H9 (cell line): Measurements from ENCODE around the gene CACNB3. TPM values are rescaled to one million over a fixed set of nuclear protein-coding genes. Genes with fewer than 3 reads are reported as not detected.
A peak's percentile ranks its signal among the peaks of the same experiment; 100 is the strongest.

ENCODE experiments used
- DNase-seq: peaks from one replicate; pipeline ENCODE4 v3.0.0-alpha.2; 2017
- H2AFZ ChIP-seq: one replicate; pipeline ENCODE4 v1.6.1; 2013; ENCODE audit warnings: mild to moderate bottlenecking, low read length, control low read depth, moderate library complexity
- H2AK5ac ChIP-seq: 2 replicates; pipeline ENCODE4 v1.6.1; 2013; ENCODE audit warnings: low read length, control low read depth, mixed read lengths; ENCODE audit not compliant: insufficient read length
- H2BK120ac ChIP-seq: one replicate; pipeline ENCODE4 v1.6.1; 2013; ENCODE audit warnings: low read depth, mild to moderate bottlenecking, low read length, control low read depth, inconsistent platforms; ENCODE audit not compliant: poor library complexity, severe bottlenecking
- H2BK12ac ChIP-seq: 2 replicates; pipeline ENCODE4 v1.6.1; 2013; ENCODE audit warnings: low read length, control low read depth, mixed read lengths, low read depth; ENCODE audit not compliant: insufficient read length
- H2BK15ac ChIP-seq: 2 replicates; pipeline ENCODE4 v1.6.1; 2013; ENCODE audit warnings: low read depth, low read length, control low read depth
- H2BK20ac ChIP-seq: one replicate; pipeline ENCODE4 v1.6.1; 2013; ENCODE audit warnings: low read depth, mild to moderate bottlenecking, low read length, control low read depth, inconsistent platforms; ENCODE audit not compliant: poor library complexity, severe bottlenecking
- H2BK5ac ChIP-seq: 2 replicates; pipeline ENCODE4 v1.6.1; 2013; ENCODE audit warnings: low read length, control low read depth, mixed read lengths; ENCODE audit not compliant: insufficient read length
- H3K14ac ChIP-seq: 2 replicates; pipeline ENCODE4 v1.6.1; 2013; ENCODE audit warnings: low read length, control low read depth; ENCODE audit not compliant: insufficient read depth
- H3K18ac ChIP-seq: 2 replicates; pipeline ENCODE4 v1.6.1; 2013; ENCODE audit warnings: low read depth, mild to moderate bottlenecking, mixed read lengths, low read length, control low read depth; ENCODE audit not compliant: insufficient read length
- H3K23ac ChIP-seq: 2 replicates; pipeline ENCODE4 v1.6.1; 2013; ENCODE audit warnings: low read length, control low read depth, mixed read lengths, low read depth; ENCODE audit not compliant: insufficient read length
- H3K23me2 ChIP-seq: 2 replicates; pipeline ENCODE4 v1.6.1; 2013; ENCODE audit warnings: low read depth, mild to moderate bottlenecking, mixed read lengths, low read length, control low read depth; ENCODE audit not compliant: insufficient read length, poor library complexity, severe bottlenecking
- H3K27ac ChIP-seq: 2 replicates; pipeline ENCODE4 v1.5.1; 2013; ENCODE audit warnings: low read length, control low read depth, mixed read lengths, low read depth; ENCODE audit not compliant: insufficient read length
- H3K27me3 ChIP-seq: 2 replicates; pipeline ENCODE4 v1.6.1; 2013; ENCODE audit warnings: low read length, control low read depth, inconsistent platforms; ENCODE audit not compliant: insufficient read depth
- H3K4ac ChIP-seq: 2 replicates; pipeline ENCODE4 v1.6.1; 2013; ENCODE audit warnings: low read depth, mild to moderate bottlenecking, control low read depth, inconsistent platforms, low read length, moderate library complexity
- H3K4me1 ChIP-seq: 2 replicates; pipeline ENCODE4 v1.6.1; 2013; ENCODE audit warnings: low read length, control low read depth, inconsistent platforms; ENCODE audit not compliant: insufficient read depth
- H3K4me2 ChIP-seq: 2 replicates; pipeline ENCODE4 v1.6.1; 2013; ENCODE audit warnings: low read length, control low read depth, mixed read lengths; ENCODE audit not compliant: insufficient read length, insufficient read depth
- H3K56ac ChIP-seq: 2 replicates; pipeline ENCODE4 v1.6.1; 2013; ENCODE audit warnings: low read depth, mild to moderate bottlenecking, mixed read lengths, low read length, control low read depth; ENCODE audit not compliant: insufficient read length
- H3K79me1 ChIP-seq: 2 replicates; pipeline ENCODE4 v1.6.1; 2013; ENCODE audit warnings: low read depth, mild to moderate bottlenecking, moderate library complexity, low read length, control low read depth, inconsistent platforms; ENCODE audit not compliant: insufficient read depth, poor library complexity, severe bottlenecking
- H3K79me2 ChIP-seq: 2 replicates; pipeline ENCODE4 v1.6.1; 2013; ENCODE audit warnings: low read length, control low read depth, inconsistent platforms; ENCODE audit not compliant: insufficient read depth
- H3K9ac ChIP-seq: 2 replicates; pipeline ENCODE4 v1.6.1; 2013; ENCODE audit warnings: low read length, control low read depth, mixed read lengths; ENCODE audit not compliant: insufficient read length; ENCODE audit errors: extremely low read depth
- H3K9me3 ChIP-seq: one replicate; pipeline ENCODE4 v1.6.1; 2013; ENCODE audit warnings: low read depth, low read length, inconsistent platforms; ENCODE audit not compliant: control insufficient read depth
- H3T11ph ChIP-seq: one replicate; pipeline ENCODE4 v1.6.1; 2013; ENCODE audit warnings: mild to moderate bottlenecking, low read length, control low read depth, inconsistent platforms
- H4K20me1 ChIP-seq: one replicate; pipeline ENCODE4 v1.6.1; 2013; ENCODE audit not compliant: control insufficient read depth, insufficient read length, insufficient read depth
- H4K5ac ChIP-seq: 2 replicates; pipeline ENCODE4 v1.6.1; 2013; ENCODE audit warnings: low read depth, mild to moderate bottlenecking, mixed read lengths, low read length, control low read depth; ENCODE audit not compliant: insufficient read length
- H4K8ac ChIP-seq: replicated peaks from 2 replicates; pipeline ENCODE4 v1.6.1; 2013; ENCODE audit warnings: low read length, control low read depth, mixed read lengths, low read depth; ENCODE audit not compliant: insufficient read length
- H4K91ac ChIP-seq: 2 replicates; pipeline ENCODE4 v1.6.1; 2013; ENCODE audit warnings: low read depth, mild to moderate bottlenecking, moderate library complexity, mixed read lengths, low read length, control low read depth; ENCODE audit not compliant: insufficient read length
- H3K27ac Mint-ChIP-seq, 3 experiments: 2 replicates in 2 of 3; 3 replicates in 1 of 3; pipeline ENCODE4 v1.8.0; 2020 to 2021; ENCODE audit warnings: mixed read lengths in 3 of 3, mild to moderate bottlenecking in 1 of 3, moderate library complexity in 1 of 3
- H3K27me3 Mint-ChIP-seq: 2 replicates; pipeline ENCODE4 v1.8.0; 2021; ENCODE audit warnings: low read depth, mild to moderate bottlenecking, moderate library complexity, mixed read lengths
- H3K36me3 Mint-ChIP-seq, 3 experiments: 2 replicates in 2 of 3; 3 replicates in 1 of 3; pipeline ENCODE4 v1.8.0; 2020 to 2021; ENCODE audit warnings: low read depth in 3 of 3, mixed read lengths in 3 of 3; ENCODE audit not compliant: insufficient read depth in 1 of 3
- H3K4me1 Mint-ChIP-seq, 2 experiments: 2 replicates each; pipeline ENCODE4 v1.8.0; 2020; ENCODE audit warnings: mixed read lengths in 2 of 2
- H3K4me3 Mint-ChIP-seq, 2 experiments: 2 replicates in 1 of 2; 3 replicates in 1 of 2; pipeline ENCODE4 v1.8.0; 2020 to 2021; ENCODE audit warnings: mild to moderate bottlenecking in 2 of 2, mixed read lengths in 2 of 2, moderate library complexity in 1 of 2
- H3K9me3 Mint-ChIP-seq, 2 experiments: 2 replicates in 1 of 2; 3 replicates in 1 of 2; pipeline ENCODE4 v1.8.0; 2020; ENCODE audit warnings: mild to moderate bottlenecking in 2 of 2, mixed read lengths in 2 of 2, moderate library complexity in 1 of 2
- WGBS: extraction: QIAGEN DNeasy Blood & Tissue Kit; methylation state at CpG from one replicate; pipeline ENCODE4 v1.1.7; 2013; ENCODE audit warnings: missing lambda C conversion rate, low lambda C conversion rate, mixed read lengths; ENCODE audit not compliant: insufficient read length; ENCODE audit errors: extremely low coverage; 5-methylcytosine and 5-hydroxymethylcytosine counted together
- total RNA-seq: library from RNA; stranded (reverse); gene quantifications from 2 replicates; pipeline ENCODE4 v1.2.1, GENCODE V29; 2021
- TF ChIP-seq, protein P1 (sequence below): fragments of 200-600 bp; sonication (generic); conservative IDR thresholded peaks from 3 replicates; pipeline ENCODE4 v1.8.0; 2021; ENCODE audit warnings: antibody characterized with exemption, mild to moderate bottlenecking

The CACNB3 gene
- total RNA-seq, 1 experiment from 2014 or later = 35.1 TPM

- no peak overlapping the region for H3K23ac ChIP-seq
- no peak overlapping the region for H3K18ac ChIP-seq
- no peaks in the 10 kb centered on the region; the same call in 1 of the 2 replicates for H3K27me3 ChIP-seq
- DNase-seq = no peak
- peaks cover 25 to 36% of the 10 kb centered on the region in 2 experiments for H3K4me1 Mint-ChIP-seq
- H3K56ac ChIP-seq = no peak overlapping the region
- H3K79me1 ChIP-seq = no peaks in the 10 kb centered on the region
- H3K27me3 Mint-ChIP-seq = peaks cover 7% of the 10 kb centered on the region
- no peak overlapping the region for H3K4ac ChIP-seq
- H3K27ac Mint-ChIP-seq = peak overlapping the region in 1 of 3 experiments; percentile 61; a peak in 3 of 7 replicates
- no peak overlapping the region for H4K91ac ChIP-seq
- no peak overlapping the region for H2BK20ac ChIP-seq
- no peak overlapping the region for H2AK5ac ChIP-seq
- no peak overlapping the region for H3K9ac ChIP-seq
- H2BK5ac ChIP-seq = no peak overlapping the region
- WGBS = no CpG with 5 or more reads among the region's 25 CpGs
- no peaks in the 10 kb centered on the region for H3K9me3 ChIP-seq
- H4K8ac ChIP-seq = no peak overlapping the region
- H3K23me2 ChIP-seq = peaks cover 6% of the 10 kb centered on the region
- no peak overlapping the region for H4K5ac ChIP-seq
- peaks cover 0 to under 1% (median 0%) of the 10 kb centered on the region in 3 experiments; a peak in 1 of 7 replicates for H3K36me3 Mint-ChIP-seq
- no peak overlapping the region for H2BK12ac ChIP-seq
- H2AFZ ChIP-seq = no peak overlapping the region
- H3K14ac ChIP-seq = peak overlapping the region; percentile 18; the same call in 1 of the 2 replicates
- no peak overlapping the region for H2BK120ac ChIP-seq
- H3K4me2 ChIP-seq = peak overlapping the region; percentile 49
- H3T11ph ChIP-seq = no peak overlapping the region
- no peaks in the 10 kb centered on the region for H3K4me1 ChIP-seq
- no peak overlapping the region for H2BK15ac ChIP-seq
- H4K20me1 ChIP-seq = no peaks in the 10 kb centered on the region
- no peaks in the 10 kb centered on the region for H3K9me3 Mint-ChIP-seq
- TF ChIP-seq, protein P1, sequence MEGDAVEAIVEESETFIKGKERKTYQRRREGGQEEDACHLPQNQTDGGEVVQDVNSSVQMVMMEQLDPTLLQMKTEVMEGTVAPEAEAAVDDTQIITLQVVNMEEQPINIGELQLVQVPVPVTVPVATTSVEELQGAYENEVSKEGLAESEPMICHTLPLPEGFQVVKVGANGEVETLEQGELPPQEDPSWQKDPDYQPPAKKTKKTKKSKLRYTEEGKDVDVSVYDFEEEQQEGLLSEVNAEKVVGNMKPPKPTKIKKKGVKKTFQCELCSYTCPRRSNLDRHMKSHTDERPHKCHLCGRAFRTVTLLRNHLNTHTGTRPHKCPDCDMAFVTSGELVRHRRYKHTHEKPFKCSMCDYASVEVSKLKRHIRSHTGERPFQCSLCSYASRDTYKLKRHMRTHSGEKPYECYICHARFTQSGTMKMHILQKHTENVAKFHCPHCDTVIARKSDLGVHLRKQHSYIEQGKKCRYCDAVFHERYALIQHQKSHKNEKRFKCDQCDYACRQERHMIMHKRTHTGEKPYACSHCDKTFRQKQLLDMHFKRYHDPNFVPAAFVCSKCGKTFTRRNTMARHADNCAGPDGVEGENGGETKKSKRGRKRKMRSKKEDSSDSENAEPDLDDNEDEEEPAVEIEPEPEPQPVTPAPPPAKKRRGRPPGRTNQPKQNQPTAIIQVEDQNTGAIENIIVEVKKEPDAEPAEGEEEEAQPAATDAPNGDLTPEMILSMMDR = no peak
- H3K27ac ChIP-seq = no peak overlapping the region
- peak overlapping the region; percentile 90 to 97 for H3K4me3 Mint-ChIP-seq
- H3K79me2 ChIP-seq = no peaks in the 10 kb centered on the region
These were observed 29.8 kb upstream of the CACNB3 start for GRCh38 chr12:48788524-48788853.
